ENCODE measurements around the gene BDNF. TPM values are rescaled to one million over a fixed set of nuclear protein-coding genes. Genes with fewer than 3 reads are reported as not detected.

The BDNF gene
- total and polyA plus RNA-seq, 2 donors (not counting 3 experiments of a cell fraction or from before 2014, with no cell fraction given): 3.1 to 3.6 TPM

DNA sequence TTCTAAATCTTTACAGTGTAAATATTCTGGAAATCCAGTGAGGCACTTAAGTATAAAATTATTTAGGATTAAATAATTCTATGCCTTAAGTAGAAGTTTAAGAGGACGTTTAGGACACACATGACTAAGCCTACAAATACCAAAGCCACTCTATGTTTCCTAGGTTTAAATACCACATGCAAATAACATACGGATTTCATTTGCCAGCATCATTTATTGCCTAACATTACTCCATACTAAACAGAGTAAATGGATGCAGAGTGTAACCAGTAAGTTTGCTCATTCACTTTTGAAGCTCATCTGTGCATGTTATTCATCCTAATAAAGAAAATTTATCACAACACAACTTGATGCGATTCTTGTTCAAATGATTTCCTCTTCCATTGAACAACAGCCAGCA, 4.1 kb downstream of the BDNF start:
- H3K4me3 ChIP-seq (replicated peaks in 1 of 3; ENCODE audit: insufficient read depth in 1 of 3, low read depth in 1 of 3, low read length in 3 of 3): no peak overlapping the region
- H3K9me3 ChIP-seq (replicated peaks; ENCODE audit: control insufficient read depth, insufficient read depth, low read length): no peaks in the 10 kb centered on the region
- TF ChIP-seq EZH2 (IDR thresholded peaks at IDR 0.05; ENCODE audit: borderline replicate concordance, low read depth, low read length, severe bottlenecking) (no peak), POLR2A (IDR thresholded peaks at IDR 0.05; ENCODE audit: low read depth, low read length) (no peak), CTCF (IDR thresholded peaks at IDR 0.05; ENCODE audit: extremely low read depth in 1 of 2, insufficient read depth in 1 of 2, low read depth in 1 of 2, low read length in 2 of 2) (no peak), MYC (IDR thresholded peaks at IDR 0.05; ENCODE audit: low read depth, low read length) (no peak), POLR2AphosphoS5 (IDR thresholded peaks at IDR 0.05; ENCODE audit: insufficient read depth, low read depth, low read length) (no peak), JUN (IDR thresholded peaks at IDR 0.05; ENCODE audit: borderline replicate concordance, insufficient read depth, insufficient read length, low read depth) (no peak), GATA2 (IDR thresholded peaks at IDR 0.05; ENCODE audit: insufficient read depth, insufficient read length, low read depth, low read length) (no peak), FOS (IDR thresholded peaks at IDR 0.05; ENCODE audit: borderline replicate concordance, insufficient read depth, low read length) (no peak)
- TF ChIP-seq, protein P1, sequence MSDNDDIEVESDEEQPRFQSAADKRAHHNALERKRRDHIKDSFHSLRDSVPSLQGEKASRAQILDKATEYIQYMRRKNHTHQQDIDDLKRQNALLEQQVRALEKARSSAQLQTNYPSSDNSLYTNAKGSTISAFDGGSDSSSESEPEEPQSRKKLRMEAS (IDR thresholded peaks at IDR 0.05; ENCODE audit: insufficient read depth, insufficient read length): no peak
- CTCF ChIA-PET: interaction anchor here (0.8 to 3.6 kb wide), 11 partner anchors 833 to 1647 kb away, joined by 3 to 73 read pairs (median 4); no protein-coding TSS in a partner anchor
- H3K79me2 ChIP-seq (ENCODE audit: control insufficient read depth, insufficient read depth, low read length): no peaks in the 10 kb centered on the region
- no peak for FAIRE-seq
- H2AFZ ChIP-seq (ENCODE audit: low read depth, low read length): no peak overlapping the region
- POLR2A ChIA-PET: no interaction called here
- no peaks in the 10 kb centered on the region for H3K27me3 ChIP-seq (ENCODE audit: control insufficient read depth in 2 of 2, insufficient read depth in 2 of 2, low read length in 2 of 2)
- no peak overlapping the region for H3K27ac ChIP-seq (ENCODE audit: insufficient read depth, low read depth, low read length)
- H3K9me1 ChIP-seq (replicated peaks; ENCODE audit: control insufficient read depth, extremely low read depth, insufficient read depth, low read length): no peaks in the 10 kb centered on the region
- no peak overlapping the region for H3K9ac ChIP-seq (replicated peaks; ENCODE audit: extremely low read depth, insufficient read depth, low read length)
- intact Hi-C loops (cut with micrococcal nuclease): loop anchor here (5.0 to 10.0 kb wide), 3 partner anchors 549 to 1576 kb away; no protein-coding TSS in a partner anchor
- DNase-seq (ENCODE audit: low read depth, low spot score): peak; percentile 6
- no peak overlapping the region for H3K4me2 ChIP-seq (ENCODE audit: insufficient read depth, low read length)
- H3K36me3 ChIP-seq (ENCODE audit: control insufficient read depth in 2 of 2, extremely low read depth in 1 of 2, insufficient read depth in 2 of 2, low read length in 2 of 2): no peaks in the 10 kb centered on the region
- BruUV-seq (replicated peaks): no TSS peak
- dilution Hi-C loops (cut with MboI; ENCODE audit: extremely low pct_ligation_motif_present, low sequenced_read_pairs): no loop called here
- H4K20me1 ChIP-seq (replicated peaks; ENCODE audit: control insufficient read depth, extremely low read depth, insufficient read depth, low read length): no peaks in the 10 kb centered on the region
- H3K4me1 ChIP-seq (ENCODE audit: control insufficient read depth, extremely low read depth, insufficient read depth, low read length): peaks cover 19% of the 10 kb centered on the region

Data from endothelial cell of umbilical vein (primary cell).